ENCODE data around the gene IL34. TPM values are rescaled to one million over a fixed set of nuclear protein-coding genes. Genes with fewer than 3 reads are reported as not detected.

The IL34 gene
- total RNA-seq, 1 experiment from 2014 or later: 4.4 TPM

GRCh38 chr16:70612931-70613330 is 33.4 kb upstream of the IL34 start:
- H3K79me1 ChIP-seq (ENCODE audit: insufficient read depth, low read depth, low read length, poor library complexity, severe bottlenecking): no peaks in the 10 kb centered on the region
- H3K56ac ChIP-seq (ENCODE audit: insufficient read length, low read depth, low read length): no peak overlapping the region
- no peak overlapping the region for H3K4ac ChIP-seq (ENCODE audit: low read depth, low read length)
- H2BK15ac ChIP-seq (ENCODE audit: low read depth, low read length): no peak overlapping the region
- no peak overlapping the region for H3K4me2 ChIP-seq (ENCODE audit: insufficient read depth, insufficient read length, low read length)
- H3K9me3 ChIP-seq (ENCODE audit: control insufficient read depth, low read depth, low read length): no peaks in the 10 kb centered on the region
- peaks cover 20 to 25% of the 10 kb centered on the region in 2 experiments for H3K4me1 Mint-ChIP-seq
- H3K27me3 ChIP-seq (ENCODE audit: insufficient read depth, low read length): no peaks in the 10 kb centered on the region
- no peak overlapping the region for H2AFZ ChIP-seq (ENCODE audit: low read length)
- H2BK120ac ChIP-seq (ENCODE audit: low read depth, low read length, poor library complexity, severe bottlenecking): no peak overlapping the region
- no peak overlapping the region for H2BK5ac ChIP-seq (ENCODE audit: insufficient read length, low read length)
- no peak overlapping the region for H3K4me3 Mint-ChIP-seq
- no peak overlapping the region for H3T11ph ChIP-seq (ENCODE audit: low read length)
- no peak overlapping the region for H3K27ac ChIP-seq (ENCODE audit: insufficient read length, low read depth, low read length)
- H3K79me2 ChIP-seq (ENCODE audit: insufficient read depth, low read length): no peaks in the 10 kb centered on the region
- TF ChIP-seq CTCF (conservative IDR thresholded peaks at IDR 0.05): no peak
- no peak overlapping the region for H4K91ac ChIP-seq (ENCODE audit: insufficient read length, low read depth, low read length)
- no peak overlapping the region for H4K8ac ChIP-seq (replicated peaks; ENCODE audit: insufficient read length, low read depth, low read length)
- no peak overlapping the region for H3K9ac ChIP-seq (ENCODE audit: extremely low read depth, insufficient read length, low read length)
- H4K20me1 ChIP-seq (ENCODE audit: control insufficient read depth, insufficient read depth, insufficient read length): no peaks in the 10 kb centered on the region
- H3K18ac ChIP-seq (ENCODE audit: insufficient read length, low read depth, low read length): no peak overlapping the region
- H4K5ac ChIP-seq (ENCODE audit: insufficient read length, low read depth, low read length): no peak overlapping the region
- no peaks in the 10 kb centered on the region for H3K23me2 ChIP-seq (ENCODE audit: insufficient read length, low read depth, low read length, poor library complexity, severe bottlenecking)
- H3K27me3 Mint-ChIP-seq (ENCODE audit: low read depth): no peaks in the 10 kb centered on the region; the same call in 1 of the 2 replicates
- peaks cover 20 to 40% (median 23%) of the 10 kb centered on the region in 3 experiments for H3K36me3 Mint-ChIP-seq (ENCODE audit: insufficient read depth in 1 of 3, low read depth in 3 of 3)
- no peaks in the 10 kb centered on the region for H3K9me3 Mint-ChIP-seq
- no peak overlapping the region for H2BK12ac ChIP-seq (ENCODE audit: insufficient read length, low read depth, low read length)
- peak overlapping the region; percentile 19 to 92 (median 84); a peak in 4 of 7 replicates for H3K27ac Mint-ChIP-seq
- no peak overlapping the region for H2BK20ac ChIP-seq (ENCODE audit: low read depth, low read length, poor library complexity, severe bottlenecking)
- no peak overlapping the region for H2AK5ac ChIP-seq (ENCODE audit: insufficient read length, low read length)
- no peak overlapping the region for H3K23ac ChIP-seq (ENCODE audit: insufficient read length, low read depth, low read length)
- DNase-seq: no peak
- WGBS (ENCODE audit: extremely low coverage, insufficient read length, low lambda C conversion rate): no CpG with 5 or more reads among the region's 8 CpGs
- no peaks in the 10 kb centered on the region; the same call in 1 of the 2 replicates for H3K4me1 ChIP-seq (ENCODE audit: insufficient read depth, low read length)
- H3K14ac ChIP-seq (ENCODE audit: insufficient read depth, low read length): no peak overlapping the region

Data from H9 (cell line).